ENCODE data around the gene THBS4.

The THBS4 gene

GRCh38 chr5:80059354-80059980 lies 24.3 kb downstream of the THBS4 start:
- in situ Hi-C loops (cut with HindIII; ENCODE audit: low pct_ligation_motif_present, low sequenced_read_pairs), result no loop called here
- Histone ChIP-seq H3K4me3 (ENCODE audit: low read depth, low read length) (no peak overlapping the region), H3K36me3 (replicated peaks) (no peaks in the 10 kb centered on the region), H3K27ac (no peak overlapping the region), H3K27me3 (replicated peaks) (no peaks in the 10 kb centered on the region)
- no peak for TF ChIP-seq CTCF (IDR thresholded peaks at IDR 0.05; ENCODE audit: low read depth, low read length, missing control alignments)
- DNase-seq, result no peak

GRCh38 chr5:80060966-80061365 lies 25.8 kb downstream of the THBS4 start:
- no peak overlapping the region for H3K27ac ChIP-seq
- H3K36me3 ChIP-seq (replicated peaks), result no peaks in the 10 kb centered on the region
- H3K4me3 ChIP-seq (ENCODE audit: low read depth, low read length), result no peak overlapping the region
- H3K27me3 ChIP-seq (replicated peaks), result no peaks in the 10 kb centered on the region
- no peak for DNase-seq
- in situ Hi-C loops (cut with HindIII; ENCODE audit: low pct_ligation_motif_present, low sequenced_read_pairs), result no loop called here
- TF ChIP-seq CTCF (IDR thresholded peaks at IDR 0.05; ENCODE audit: low read depth, low read length, missing control alignments), result no peak

- in situ Hi-C loops (cut with HindIII; ENCODE audit: low pct_ligation_motif_present, low sequenced_read_pairs), result no loop called here
- H3K4me3 ChIP-seq (ENCODE audit: low read depth, low read length), result no peak overlapping the region
- no peaks in the 10 kb centered on the region for H3K36me3 ChIP-seq (replicated peaks)
- no peaks in the 10 kb centered on the region for H3K27me3 ChIP-seq (replicated peaks)
- TF ChIP-seq CTCF (IDR thresholded peaks at IDR 0.05; ENCODE audit: low read depth, low read length, missing control alignments), result no peak
- no peak overlapping the region for H3K27ac ChIP-seq
- no peak for DNase-seq
Measured at GRCh38 chr5:80061547-80061946, 26.4 kb downstream of the THBS4 start.

- no peaks in the 10 kb centered on the region for H3K36me3 ChIP-seq (replicated peaks)
- no peak for TF ChIP-seq CTCF (IDR thresholded peaks at IDR 0.05; ENCODE audit: low read depth, low read length, missing control alignments)
- H3K4me3 ChIP-seq (ENCODE audit: low read depth, low read length), result no peak overlapping the region
- in situ Hi-C loops (cut with HindIII; ENCODE audit: low pct_ligation_motif_present, low sequenced_read_pairs), result no loop called here
- H3K27me3 ChIP-seq (replicated peaks), result no peaks in the 10 kb centered on the region
- DNase-seq, result no peak
- no peak overlapping the region for H3K27ac ChIP-seq
Measured at GRCh38 chr5:80064124-80064523, 29.0 kb downstream of the THBS4 start.

- H3K4me3 ChIP-seq (ENCODE audit: low read depth, low read length), result no peak overlapping the region
- H3K36me3 ChIP-seq (replicated peaks), result no peaks in the 10 kb centered on the region
- H3K27me3 ChIP-seq (replicated peaks), result no peaks in the 10 kb centered on the region
- no peak overlapping the region for H3K27ac ChIP-seq
- no peak for DNase-seq
- no peak for TF ChIP-seq CTCF (IDR thresholded peaks at IDR 0.05; ENCODE audit: low read depth, low read length, missing control alignments)
- in situ Hi-C loops (cut with HindIII; ENCODE audit: low pct_ligation_motif_present, low sequenced_read_pairs), result no loop called here
Measured at GRCh38 chr5:80067016-80067415, 31.9 kb downstream of the THBS4 start.
